AG08395 (cell line): ENCODE data around the gene PRAF2.

Experiments used
- DNase-seq: peaks from one replicate; pipeline ENCODE4 v3.0.0; 2012; ENCODE audit warnings: mixed read lengths, low spot score

PRAF2 gene

DNA sequence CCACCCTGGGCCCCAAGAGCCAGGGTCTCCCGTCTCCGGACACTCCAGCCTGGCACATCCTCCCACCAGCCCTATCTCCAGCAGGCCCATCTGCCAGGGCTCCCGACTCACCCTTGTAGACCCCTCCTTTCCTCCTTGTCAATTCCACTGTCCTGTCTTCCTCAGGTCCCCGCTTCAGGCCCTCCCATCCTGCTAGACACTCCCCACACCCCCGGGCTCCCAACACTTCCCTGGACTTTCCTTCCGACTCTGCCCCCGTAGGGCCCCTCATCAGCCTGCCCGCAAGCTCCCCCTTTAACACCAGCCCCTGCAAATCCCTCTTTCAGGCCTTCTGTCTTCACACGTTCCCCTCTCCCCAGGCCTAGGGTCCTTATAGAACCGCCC, 1.1 kb downstream of the PRAF2 start:
- DNase-seq, result no peak

DNA sequence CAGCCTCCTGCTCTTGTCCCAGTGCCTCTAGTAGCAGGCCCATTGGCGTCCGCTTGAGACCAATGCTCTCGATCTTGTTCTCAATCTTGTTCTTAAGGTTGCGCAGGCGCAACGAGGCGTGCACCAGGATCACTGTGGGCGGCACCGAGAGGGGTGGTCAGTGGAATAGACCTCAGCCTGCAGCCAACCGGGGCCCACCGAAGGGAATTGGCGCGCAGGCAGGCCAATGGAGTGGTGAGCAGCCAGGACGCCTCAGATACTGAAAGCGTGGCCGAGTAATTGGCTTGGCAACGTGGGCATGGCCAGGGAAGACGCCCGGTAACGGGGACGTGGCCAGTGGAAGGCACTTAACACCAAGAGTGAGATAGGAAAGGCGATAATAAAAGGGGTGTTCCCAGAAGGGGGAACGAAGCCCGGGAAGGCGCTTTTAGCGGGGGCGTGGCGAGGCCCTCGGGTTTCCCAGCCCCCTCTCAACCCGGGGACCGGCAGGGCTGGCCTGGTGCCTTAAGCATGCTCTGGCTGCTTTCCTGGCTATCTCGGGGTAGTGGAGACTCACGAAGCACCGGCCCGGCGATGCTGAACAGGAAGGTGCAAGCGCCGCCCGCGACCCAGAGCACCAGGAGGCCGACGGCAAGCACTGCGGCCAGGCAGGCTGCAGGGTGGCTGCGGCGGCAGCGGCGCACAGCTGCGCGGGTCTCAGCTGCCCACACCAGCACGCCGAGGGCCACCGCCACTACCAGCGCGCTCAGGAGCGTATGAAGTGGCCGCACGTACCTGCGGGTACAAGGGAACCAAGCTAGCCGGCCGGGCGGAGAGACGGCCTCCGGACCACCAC, 1.7 kb downstream of the PRAF2 start:
- DNase-seq, result peak; percentile 64

DNA sequence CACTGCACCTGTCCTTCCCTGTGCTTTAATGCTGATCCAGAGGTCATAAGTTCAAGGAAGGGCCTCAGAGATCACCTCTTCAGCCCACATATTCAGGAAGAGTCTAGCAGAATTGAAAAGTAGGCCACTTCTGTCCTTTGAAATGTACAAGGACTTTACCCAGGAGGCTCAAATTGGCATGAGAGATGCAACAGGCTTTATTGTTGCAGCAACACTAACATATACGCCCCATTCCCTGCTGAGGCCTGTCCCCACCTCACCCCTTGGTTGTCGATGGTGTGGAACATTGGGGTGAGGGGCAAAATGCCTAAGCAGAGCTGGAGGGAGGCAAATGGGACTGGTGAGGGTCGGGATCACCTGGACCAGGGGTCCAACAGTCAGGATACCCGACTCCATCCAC, 2.8 kb downstream of the PRAF2 start:
- no peak for DNase-seq

DNA sequence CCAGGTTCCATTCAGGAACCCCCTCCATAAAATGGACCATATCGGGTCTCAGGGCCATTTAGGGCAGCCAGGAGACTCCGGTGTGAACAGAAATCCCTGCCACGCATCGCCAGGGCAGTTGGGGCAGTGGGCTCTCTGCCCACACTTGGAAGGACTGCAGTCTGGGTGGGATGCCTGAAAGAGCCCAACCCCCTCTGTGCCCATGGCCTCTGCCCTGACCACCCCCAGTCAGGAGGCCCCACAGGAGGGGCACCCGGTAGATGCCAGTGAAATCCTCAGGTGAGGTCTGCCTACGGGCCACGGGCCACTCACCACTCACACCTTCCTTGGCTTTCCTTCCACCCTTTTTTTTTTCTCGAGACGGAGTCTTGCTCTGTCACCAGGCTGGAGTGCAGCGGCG, 4.8 kb downstream of the PRAF2 start:
- DNase-seq, result no peak

DNA sequence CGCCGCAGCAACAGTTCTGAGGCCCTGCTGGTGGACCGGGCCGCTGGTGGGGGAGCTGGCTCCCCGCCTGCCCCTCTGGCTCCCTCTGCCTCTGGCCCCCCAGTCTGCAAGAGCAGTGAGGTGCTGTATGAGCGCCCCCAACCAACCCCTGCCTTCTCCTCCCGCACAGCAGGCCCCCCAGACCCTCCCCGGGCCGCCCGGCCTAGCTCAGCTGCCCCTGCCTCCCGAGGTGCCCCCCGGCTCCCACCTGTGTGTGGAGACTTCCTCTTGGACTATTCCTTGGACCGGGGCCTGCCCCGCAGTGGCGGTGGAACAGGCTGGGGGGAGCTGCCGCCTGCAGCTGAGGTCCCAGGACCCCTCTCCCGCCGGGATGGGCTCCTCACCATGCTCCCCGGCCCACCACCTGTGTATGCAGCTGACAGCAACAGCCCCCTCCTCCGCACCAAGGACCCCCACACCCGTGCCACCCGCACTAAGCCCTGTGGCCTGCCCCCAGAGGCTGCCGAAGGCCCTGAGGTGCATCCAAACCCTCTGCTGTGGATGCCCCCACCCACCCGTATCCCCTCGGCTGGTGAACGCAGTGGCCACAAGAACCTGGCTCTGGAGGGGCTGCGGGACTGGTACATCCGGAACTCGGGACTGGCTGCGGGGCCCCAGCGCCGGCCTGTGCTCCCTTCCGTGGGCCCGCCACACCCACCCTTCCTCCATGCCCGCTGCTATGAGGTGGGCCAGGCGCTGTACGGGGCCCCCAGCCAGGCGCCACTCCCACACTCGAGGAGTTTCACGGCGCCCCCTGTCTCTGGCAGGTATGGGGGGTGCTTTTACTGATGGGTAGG, 6.3 kb downstream of the PRAF2 start:
- no peak for DNase-seq

DNA sequence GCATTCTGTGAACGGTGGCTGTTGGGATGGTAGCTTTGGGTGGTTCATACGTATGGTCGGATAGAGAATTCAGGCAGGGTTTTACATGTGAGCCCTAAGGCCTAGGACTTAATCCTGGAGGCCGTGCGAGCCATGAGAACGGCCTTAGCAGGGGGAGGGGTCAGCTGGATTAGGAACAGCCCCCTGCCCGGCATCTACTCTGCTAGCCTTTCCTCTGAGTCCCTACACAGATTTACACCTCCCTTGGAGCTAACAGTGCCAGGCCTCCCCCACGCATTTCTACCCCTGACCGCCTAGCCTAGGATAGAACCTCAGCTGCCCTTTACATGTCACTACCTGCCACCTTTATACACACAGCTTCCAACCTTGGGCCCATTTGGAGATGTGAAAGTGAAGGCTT, 7.1 kb downstream of the PRAF2 start:
- no peak for DNase-seq

DNA sequence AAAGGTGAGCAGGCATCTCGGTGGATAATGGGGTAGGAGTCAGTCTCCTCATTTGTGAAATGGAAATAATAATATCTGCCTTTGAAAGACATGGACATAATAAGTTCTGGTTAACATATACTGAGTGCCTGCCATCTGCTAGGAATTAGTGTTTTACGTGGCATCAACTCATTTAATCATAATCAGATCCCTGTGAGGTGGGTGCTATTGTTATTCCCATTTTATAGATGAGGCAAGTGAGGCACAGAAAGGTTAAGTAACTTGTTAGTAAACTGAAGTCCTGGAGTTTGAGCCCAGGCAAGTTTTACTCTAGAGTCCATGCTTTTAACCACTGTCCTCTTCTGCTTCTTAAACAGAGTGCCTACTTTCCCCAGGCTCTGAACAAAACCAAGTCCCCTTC, 7.5 kb downstream of the PRAF2 start:
- DNase-seq, result no peak

DNA sequence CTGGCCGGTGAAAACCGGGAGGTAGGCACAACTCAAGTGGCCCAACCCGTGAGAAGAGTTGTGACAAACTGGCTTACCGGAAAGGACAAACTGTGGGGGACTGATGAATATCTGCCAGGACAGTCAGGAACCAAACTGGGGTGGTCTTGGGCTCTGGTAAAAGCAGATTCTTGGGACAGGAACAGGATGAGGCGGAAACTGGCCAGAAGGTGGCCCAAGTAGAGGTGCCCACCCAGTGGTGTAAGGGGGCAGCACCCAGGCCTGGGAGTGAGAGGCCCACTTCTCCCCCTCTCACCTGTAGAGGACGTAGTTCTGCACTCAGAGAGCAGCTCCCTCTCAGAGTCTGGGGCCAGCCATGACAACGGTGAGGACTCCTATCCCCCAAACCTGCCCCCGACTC, 9.1 kb downstream of the PRAF2 start:
- DNase-seq, result no peak

DNA sequence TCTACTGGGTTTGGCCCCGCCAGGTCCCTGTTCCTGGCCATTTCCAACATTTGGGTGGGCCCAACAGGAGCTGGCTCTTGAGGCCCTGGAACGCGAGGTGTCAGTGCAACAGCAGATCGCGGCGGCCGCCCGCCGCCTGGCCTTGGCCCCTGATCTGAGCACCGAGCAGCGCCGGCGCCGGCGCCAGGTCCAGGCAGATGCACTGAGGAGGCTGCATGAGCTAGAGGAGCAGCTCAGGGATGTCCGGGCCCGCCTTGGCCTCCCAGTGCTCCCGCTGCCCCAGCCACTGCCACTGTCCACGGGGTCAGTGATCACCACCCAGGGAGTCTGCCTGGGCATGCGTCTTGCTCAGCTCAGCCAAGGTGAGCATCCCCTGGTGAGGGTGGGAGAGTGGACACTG, 9.5 kb downstream of the PRAF2 start:
- no peak for DNase-seq

DNA sequence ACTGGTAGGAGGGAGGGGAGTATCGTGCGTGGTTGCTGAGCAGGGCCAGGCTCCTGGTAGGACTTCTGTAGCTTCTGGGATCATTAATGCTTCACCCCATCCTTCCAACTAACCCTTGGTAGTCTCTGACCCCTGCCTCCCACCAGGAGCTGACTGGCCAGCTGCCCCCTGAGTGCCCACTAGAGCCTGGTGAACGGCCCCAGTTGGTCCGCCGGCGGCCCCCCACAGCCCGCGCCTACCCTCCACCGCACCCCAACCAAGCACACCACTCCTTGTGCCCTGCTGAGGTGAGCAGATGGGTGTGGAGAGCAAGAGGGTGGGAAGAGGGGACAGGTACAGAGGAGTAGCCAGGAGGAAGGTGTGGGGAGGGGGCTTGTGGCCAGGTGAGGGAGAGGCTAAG, 10.1 kb downstream of the PRAF2 start:
- no peak for DNase-seq

DNA sequence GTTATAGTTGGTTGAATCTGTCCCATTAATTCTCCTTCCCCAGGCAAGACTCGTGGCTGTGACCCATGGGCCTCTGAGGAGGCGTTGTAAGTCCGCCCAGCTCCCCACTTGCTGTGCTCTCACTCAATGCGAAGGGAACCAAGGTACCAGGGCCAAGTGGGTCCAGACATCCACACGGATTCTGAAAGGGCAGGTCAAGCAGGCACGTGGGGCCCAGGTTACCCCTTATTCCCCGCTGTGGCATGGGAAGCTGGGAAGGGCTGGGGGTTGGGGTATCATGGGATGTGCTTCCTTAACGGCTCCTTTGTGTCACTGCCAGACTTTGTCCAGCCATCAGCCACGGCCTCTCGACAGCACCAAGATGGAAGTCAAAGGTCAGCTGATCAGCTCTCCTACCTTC, 11.9 kb downstream of the PRAF2 start:
- DNase-seq, result no peak

DNA sequence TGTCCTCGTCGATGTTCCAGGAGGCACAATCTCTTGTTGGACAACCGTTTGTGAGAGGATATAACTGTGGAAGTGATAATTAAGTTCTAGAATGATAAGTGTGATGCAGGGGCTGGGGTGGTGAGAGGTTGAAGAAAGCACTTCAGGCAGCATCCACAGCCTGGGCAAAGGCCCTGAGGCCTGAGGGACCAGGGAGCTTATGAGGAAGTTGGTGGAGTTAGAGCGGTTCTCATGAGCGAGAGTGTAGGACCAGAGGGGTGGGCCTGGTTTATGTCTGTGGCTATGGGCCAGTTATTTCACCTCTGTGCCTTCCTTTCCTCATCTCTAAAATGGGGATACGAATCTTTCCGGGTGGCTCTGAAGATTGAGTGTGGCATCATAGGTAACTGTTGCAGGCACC, 12.3 kb downstream of the PRAF2 start:
- no peak for DNase-seq

DNA sequence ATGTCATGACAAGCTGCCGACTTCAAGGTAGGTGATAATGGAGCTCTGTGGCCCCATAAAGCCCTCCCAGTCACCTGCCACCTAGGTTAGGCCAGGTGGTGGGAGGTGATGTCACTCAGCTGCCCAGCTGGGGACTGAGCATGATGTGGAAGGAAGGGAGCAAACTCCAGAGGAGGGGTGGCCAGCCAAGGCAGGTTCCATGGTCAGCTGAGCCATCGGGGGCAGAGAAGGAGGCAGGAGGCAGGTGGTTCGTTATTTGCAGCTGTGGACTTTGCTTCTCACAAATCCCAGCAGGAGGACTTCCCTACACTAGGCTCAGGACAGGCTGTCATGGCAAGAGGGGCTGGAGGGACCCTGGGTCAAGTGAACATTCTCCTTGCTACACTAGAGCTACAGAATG, 12.9 kb downstream of the PRAF2 start:
- DNase-seq, result no peak

DNA sequence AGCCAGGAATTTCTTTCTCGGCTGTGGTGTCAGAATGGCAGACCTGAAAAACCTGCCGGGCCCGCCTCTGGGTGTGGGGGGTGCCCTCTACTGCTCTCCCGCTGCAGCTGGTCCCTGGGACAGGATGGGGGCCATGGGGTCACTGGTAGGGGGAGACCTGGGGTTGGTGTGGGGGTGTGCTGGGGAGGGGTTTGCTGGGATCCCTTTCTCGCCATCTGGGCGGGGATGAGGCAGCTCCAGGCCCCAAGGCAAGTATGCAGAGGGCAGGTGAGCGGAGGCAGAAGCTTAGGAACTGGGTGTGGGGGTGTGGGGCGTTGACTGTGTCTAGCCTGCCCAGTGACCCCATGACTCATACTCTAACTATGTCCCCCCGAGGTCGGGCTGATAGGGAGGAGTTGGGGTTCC, 14.1 kb downstream of the PRAF2 start:
- DNase-seq, result no peak

DNA sequence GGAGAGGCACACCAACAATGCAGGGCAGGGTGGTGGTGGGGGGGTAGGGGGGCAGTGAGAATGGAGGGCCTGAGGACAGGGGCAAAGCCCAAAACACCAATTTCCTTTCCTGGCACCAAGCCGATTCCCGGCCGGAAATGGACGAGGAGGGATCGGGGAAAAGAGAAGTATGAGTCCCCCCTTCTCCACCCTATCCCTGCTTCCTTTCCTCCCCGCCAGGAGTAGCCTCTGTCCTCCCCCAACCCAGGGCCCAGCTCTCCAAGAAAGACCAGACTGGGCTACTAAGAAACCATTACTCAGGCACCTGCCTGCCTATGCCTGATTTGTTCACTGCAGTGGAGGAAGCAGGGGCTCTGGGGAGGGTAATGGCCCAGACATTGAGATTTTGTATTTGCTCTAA, 14.6 kb downstream of the PRAF2 start:
- DNase-seq, result no peak

DNA sequence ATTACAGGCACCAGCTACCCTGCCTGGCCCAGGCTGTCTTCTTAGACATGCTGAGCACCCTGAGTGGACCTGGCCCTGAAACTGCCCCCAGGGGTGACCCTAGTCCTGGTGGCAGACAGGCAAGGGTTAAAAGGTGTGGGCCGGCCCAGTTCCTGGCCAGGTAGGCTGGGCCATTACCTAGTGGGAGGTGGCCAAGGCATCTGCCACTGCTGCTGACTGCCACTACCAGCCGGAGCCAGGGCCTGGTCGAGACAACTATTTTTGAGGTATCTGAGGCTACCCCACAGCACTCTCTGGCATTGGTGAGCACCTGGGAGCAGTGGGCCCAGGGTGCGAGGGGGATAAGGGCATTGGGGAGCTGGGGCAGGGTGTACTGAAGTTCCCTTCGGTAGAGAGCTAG, 15.0 kb downstream of the PRAF2 start, which contains the start of gene CCDC120:
CCDC120 (plus strand) TSS at position 206 of the 400 bp plus-strand sequence. CDS start 3,043 bp downstream, outside the sequence.
- no peak for DNase-seq

DNA sequence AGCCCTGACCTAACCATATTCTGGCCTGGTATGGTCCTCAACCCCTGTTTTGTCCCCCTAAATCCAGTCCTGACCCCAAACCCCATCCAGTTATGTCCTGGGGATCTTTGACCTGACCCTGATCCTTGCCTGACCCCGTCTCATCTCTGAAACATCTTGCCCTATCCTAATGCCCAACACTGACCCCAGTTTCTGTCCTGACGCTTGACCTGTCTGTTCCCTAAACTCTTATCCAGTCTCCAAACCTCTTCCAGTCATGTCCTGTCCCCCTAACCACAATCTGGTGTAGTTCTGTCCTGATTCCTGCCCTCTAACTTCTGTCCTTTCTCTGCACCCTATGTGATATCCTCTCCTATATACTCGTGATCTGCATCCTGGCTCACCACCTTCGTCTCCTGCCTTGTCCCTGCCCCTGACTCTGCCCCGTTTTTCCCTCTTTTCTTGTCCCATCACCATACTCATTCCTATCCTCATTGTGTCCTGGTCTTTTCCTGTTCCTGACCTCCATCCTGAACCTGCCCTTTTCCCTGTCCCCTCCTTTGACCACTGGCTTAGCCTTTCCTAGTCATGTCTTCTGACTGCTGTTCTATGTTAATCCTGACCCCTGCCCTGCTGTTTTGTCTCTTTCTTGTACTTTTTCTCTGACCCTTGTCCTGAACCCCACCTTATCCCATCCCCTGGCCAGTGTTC, 19.6 kb downstream of the PRAF2 start:
- no peak for DNase-seq

DNA sequence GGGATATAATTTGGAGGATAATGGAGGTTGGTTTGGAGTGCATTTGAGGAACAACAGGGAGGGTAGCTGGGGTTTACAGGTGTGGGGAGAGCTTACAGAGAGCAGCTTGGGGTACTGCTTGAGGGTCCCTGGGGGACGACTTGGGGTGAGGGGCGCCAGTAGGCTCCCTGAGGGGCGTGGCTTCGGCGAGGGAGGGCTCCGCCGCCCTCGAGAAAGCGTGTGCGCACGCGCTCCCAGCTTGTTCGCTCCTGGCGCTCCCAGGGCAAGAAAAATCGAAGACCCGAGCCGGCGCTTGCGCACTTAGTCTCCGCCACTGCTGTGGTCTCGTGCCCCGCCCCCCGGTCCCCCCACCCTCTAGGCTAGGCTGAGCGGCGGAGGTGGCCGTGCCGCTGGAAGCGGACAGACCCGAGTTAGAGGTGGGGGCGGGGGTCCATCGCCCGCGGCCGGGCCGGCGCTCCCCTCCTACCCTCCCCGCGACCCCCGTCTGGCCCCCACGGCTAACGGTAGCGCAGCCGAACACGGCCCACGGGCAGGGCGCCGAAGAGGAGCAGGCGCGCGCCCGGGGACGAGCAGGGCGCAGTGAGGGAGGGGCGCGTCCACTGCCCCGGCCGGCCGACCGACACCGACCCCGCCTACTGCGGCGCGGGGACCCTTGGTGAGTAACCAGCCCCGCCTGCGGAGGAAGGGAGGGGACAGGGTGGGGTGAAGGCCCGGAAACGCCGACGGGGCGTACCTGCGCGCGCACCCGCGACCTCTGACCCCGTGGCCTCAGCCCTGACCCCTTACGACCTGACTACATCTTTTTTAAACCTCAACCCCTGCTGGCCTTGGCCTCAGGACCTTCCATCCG, 20.4 kb downstream of the PRAF2 start:
- peak; percentile 60 for DNase-seq

DNA sequence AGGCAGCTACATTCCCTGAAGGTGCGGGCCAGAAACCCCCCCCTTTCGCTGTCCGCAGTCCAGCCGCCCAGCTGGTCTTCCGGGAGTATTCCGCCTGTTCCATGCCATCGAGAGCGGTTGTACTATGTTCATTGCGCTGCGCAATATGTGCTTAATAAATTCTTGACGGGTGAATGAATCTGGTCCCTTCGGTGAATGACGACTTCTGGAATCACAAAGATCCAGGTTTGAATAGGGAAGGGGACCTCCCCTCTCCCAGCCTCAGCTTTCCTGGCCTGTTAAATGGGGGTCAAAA, 29.9 kb downstream of the PRAF2 start:
- DNase-seq, result no peak

DNA sequence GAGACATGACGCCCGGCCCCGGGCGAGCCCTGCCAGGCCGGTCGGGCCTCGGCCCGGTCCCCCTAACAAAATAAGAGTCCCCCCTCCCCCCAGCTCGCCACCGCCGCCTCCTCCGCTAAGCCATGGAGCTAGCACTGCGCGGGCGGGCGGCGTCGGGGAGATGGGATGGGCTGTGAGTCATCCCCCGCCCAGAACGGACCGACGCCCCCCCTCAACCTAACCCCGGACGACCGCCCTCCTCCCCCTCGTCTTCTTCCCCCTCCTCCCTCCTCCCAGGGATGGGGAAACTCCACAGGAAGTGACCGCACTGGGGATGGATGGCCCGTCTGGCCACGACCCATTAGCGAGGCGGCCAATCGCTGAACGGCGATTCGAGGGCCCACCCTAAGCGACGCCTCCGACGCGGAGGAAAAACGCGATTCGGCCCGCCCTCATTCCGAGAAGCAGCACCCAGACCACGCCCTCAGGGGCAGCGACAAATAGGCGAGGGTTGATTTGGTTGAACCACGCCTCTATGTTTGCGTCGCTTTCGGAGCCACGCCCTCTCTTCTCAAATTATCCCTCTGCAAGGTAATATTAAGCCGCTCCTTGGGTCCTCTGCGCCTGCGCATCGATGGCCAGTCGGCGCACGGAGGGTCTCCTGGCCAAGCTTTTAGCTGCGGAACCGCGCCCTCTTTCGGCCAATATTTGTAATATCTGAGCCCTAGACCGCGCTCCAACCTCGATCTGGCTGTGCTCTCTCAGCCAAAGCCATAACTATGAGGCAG, 30.4 kb downstream of the PRAF2 start, which contains the start of gene TFE3:
TFE3 (minus strand) TSS at position 138 of the 767 bp plus-strand sequence; CDS start at position 7, 131 bp downstream.
- peak; percentile 93 for DNase-seq

DNA sequence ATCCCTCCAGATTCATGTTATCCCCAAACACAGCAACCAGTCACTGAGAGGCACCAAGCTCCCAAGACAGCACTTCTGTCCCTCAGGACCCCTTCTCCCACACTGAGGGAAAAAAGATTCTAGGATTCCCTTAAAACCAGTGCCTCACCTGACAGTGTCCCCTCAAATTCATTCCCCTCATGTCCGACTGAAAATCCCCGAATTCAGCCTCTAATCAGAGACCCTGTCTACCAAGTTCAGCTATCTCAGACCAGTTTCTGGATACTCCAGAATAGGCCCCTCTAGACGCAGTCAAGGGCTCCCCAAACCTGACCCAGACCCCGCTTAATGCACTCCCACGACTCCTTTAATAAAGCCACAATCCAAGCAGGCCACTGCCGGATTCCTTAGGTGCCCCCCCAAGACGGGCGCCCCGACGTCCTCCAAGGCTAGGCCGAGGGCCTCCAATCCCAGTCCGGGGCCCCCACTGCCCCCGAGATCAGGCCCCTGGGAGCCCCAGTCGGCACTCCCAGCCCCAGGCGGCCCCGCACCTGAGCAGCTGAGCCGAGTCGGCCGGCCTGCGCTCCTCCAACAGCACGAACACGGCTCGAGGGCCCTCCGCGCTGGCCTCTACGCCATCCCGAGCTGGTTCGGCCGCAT, 31.1 kb downstream of the PRAF2 start:
- no peak for DNase-seq
